Smooth muscle cell (in vitro differentiated cells): ENCODE data around the gene DENND4A. TPM values are rescaled to one million over a fixed set of nuclear protein-coding genes. Genes with fewer than 3 reads are reported as not detected.
A peak's percentile ranks its signal among the peaks of the same experiment; 100 is the strongest.
"Not testable (repeated sequence)": the region's sequence is repeated elsewhere in the genome, so short reads cannot be mapped to it uniquely, and the experiment has no call there.

Source experiments
- DNase-seq: peaks from one replicate; lab custom pipeline; 2025; ENCODE audit not compliant: unreplicated experiment; lab: John Stamatoyannopoulos, UW
- H2AFZ ChIP-seq: fragments of 200-600 bp; sonication (generic); 2 replicates; pipeline ENCODE4 v1.6.0; 2016; ENCODE audit warnings: antibody characterized with exemption, low read depth, mild to moderate bottlenecking
- H3F3A ChIP-seq: fragments of 200-600 bp; sonication (generic); 2 replicates; pipeline ENCODE4 v1.6.0; 2017; ENCODE audit warnings: antibody characterized with exemption, low read depth
- H3K27ac ChIP-seq: fragments of 200-600 bp; sonication (generic); 2 replicates; pipeline ENCODE4 v1.5.1; 2016; ENCODE audit warnings: low read depth, mild to moderate bottlenecking
- H3K27me3 ChIP-seq: fragments of 200-600 bp; sonication (generic); 2 replicates; pipeline ENCODE4 v1.6.1; 2016; ENCODE audit warnings: low read depth, mild to moderate bottlenecking
- H3K36me3 ChIP-seq: fragments of 200-600 bp; sonication (generic); 2 replicates; pipeline ENCODE4 v1.5.1; 2016; ENCODE audit warnings: low read depth
- H3K4me1 ChIP-seq: fragments of 200-600 bp; sonication (generic); 2 replicates; pipeline ENCODE4 v1.5.1; 2016; ENCODE audit warnings: low read depth
- H3K4me2 ChIP-seq: fragments of 200-600 bp; sonication (generic); 2 replicates; pipeline ENCODE4 v1.6.0; 2016; ENCODE audit warnings: mild to moderate bottlenecking
- H3K4me3 ChIP-seq: fragments of 200-600 bp; sonication (generic); 2 replicates; pipeline ENCODE4 v1.5.1; 2016; ENCODE audit warnings: mild to moderate bottlenecking
- H3K79me2 ChIP-seq: fragments of 200-600 bp; sonication (generic); 2 replicates; pipeline ENCODE4 v1.6.0; 2016; ENCODE audit warnings: low read depth, mild to moderate bottlenecking
- H3K9ac ChIP-seq: fragments of 200-600 bp; sonication (generic); 2 replicates; pipeline ENCODE4 v1.6.0; 2016; ENCODE audit warnings: low read depth
- H3K9me3 ChIP-seq: fragments of 200-600 bp; sonication (generic); replicated peaks from 2 replicates; pipeline ENCODE4 v1.5.1; 2016; ENCODE audit warnings: low read depth
- H4K20me1 ChIP-seq: fragments of 200-600 bp; sonication (generic); 2 replicates; pipeline ENCODE4 v1.6.0; 2016; ENCODE audit warnings: low read depth
- WGBS: methylation state at CpG from one replicate; pipeline ENCODE4 v1.1.7; 2016; ENCODE audit warnings: low lambda C conversion rate; 5-methylcytosine and 5-hydroxymethylcytosine counted together
- polyA plus RNA-seq: library from polyadenylated mRNA; unstranded; fragments of >200 nt; fragmentation: Nextera tagmentation; extraction: Ambion mirVana; gene quantifications from 2 replicates; pipeline ENCODE4 v1.2.1, GENCODE V29; 2016
- total RNA-seq: library from RNA; depleted of rRNA; stranded (reverse); fragments of >200 nt; gene quantifications from 2 replicates; pipeline ENCODE4 v1.2.3, GENCODE V29; 2014
- TF ChIP-seq, protein P1 (sequence below): fragments of 200-600 bp; sonication (generic); IDR thresholded peaks from 2 replicates; pipeline ENCODE4 v1.5.1; 2017; ENCODE audit warnings: borderline replicate concordance, mild to moderate bottlenecking, antibody characterized with exemption; ENCODE audit not compliant: insufficient read depth, poor library complexity, severe bottlenecking

Gene DENND4A
- total and polyA plus RNA-seq, 2 experiments from 2014 or later: 3.4 to 16.5 TPM

DNA sequence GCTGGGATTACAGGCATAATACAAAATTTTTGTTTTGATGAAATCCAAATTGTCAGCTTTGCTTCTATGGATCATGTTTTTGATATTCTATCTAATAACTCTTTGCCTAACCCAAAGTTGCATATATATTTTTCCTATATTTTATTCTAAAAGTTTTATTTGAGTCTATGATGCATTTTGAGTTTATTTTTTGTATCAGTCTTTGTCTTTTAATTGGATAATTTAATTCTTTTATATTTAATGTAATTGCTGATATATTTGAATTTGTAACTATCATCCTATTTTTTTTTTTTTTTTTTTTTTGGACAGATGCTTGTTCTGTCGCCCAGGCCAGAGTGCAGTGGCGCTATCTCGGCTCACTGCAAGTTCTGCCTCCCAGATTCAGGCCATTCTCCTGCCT lies 19.7 kb upstream of the DENND4A start:
- 100% methylated on average over 3 of the region's 3 CpGs for WGBS
- Histone ChIP-seq H3K4me2 (no peak overlapping the region), H3K27me3 (no peaks in the 10 kb centered on the region), H3K4me3 (no peak overlapping the region), H3K27ac (no peak overlapping the region), H3K9ac (no peak overlapping the region), H3K36me3 (no peaks in the 10 kb centered on the region), H3K9me3 (no peaks in the 10 kb centered on the region), H3K4me1 (no peaks in the 10 kb centered on the region), H3F3A (no peaks in the 10 kb centered on the region), H2AFZ (no peak overlapping the region), H3K79me2 (no peaks in the 10 kb centered on the region), H4K20me1 (no peaks in the 10 kb centered on the region)
- TF ChIP-seq, protein P1, sequence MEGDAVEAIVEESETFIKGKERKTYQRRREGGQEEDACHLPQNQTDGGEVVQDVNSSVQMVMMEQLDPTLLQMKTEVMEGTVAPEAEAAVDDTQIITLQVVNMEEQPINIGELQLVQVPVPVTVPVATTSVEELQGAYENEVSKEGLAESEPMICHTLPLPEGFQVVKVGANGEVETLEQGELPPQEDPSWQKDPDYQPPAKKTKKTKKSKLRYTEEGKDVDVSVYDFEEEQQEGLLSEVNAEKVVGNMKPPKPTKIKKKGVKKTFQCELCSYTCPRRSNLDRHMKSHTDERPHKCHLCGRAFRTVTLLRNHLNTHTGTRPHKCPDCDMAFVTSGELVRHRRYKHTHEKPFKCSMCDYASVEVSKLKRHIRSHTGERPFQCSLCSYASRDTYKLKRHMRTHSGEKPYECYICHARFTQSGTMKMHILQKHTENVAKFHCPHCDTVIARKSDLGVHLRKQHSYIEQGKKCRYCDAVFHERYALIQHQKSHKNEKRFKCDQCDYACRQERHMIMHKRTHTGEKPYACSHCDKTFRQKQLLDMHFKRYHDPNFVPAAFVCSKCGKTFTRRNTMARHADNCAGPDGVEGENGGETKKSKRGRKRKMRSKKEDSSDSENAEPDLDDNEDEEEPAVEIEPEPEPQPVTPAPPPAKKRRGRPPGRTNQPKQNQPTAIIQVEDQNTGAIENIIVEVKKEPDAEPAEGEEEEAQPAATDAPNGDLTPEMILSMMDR: no peak
- no peak for DNase-seq

DNA sequence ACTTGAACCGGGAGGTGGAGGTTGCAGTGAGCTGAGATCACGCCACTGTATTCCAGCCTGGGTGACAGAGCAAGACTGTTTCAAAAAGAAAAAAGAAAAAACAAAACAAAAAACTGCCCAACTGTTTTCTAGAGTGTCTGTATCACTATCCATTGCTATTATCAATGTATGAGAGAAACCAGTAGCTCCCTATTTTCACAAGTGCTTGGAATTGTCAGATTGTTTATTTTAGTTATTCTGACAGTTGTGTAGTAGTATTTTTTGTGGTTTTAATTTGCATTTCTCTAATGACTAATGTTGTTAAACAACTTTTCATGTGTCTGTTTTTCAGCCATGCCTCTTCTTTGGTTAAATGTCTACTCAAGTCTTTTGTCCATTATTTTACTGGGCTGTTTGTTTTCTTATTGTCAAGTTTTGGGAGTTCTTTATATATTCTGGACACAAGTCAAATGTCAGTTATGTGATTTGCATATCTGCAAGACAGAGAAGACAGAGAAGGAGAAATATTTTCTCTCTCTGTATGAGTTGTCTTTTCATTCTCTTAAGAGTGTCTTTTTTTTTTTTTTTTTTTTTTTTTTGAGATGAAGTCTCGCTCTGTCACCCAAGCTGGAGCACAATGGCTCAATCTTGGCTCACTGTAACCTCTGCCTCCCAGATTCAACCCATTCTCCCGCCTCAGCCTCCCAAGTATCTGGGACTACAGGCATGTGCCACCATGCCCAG lies 19.1 kb upstream of the DENND4A start:
- not testable (repeated sequence) for H3F3A ChIP-seq, H3K9ac ChIP-seq, H4K20me1 ChIP-seq, H3K4me3 ChIP-seq, H2AFZ ChIP-seq, H3K27me3 ChIP-seq, H3K27ac ChIP-seq, H3K4me2 ChIP-seq, H3K36me3 ChIP-seq, H3K79me2 ChIP-seq, H3K4me1 ChIP-seq, H3K9me3 ChIP-seq, DNase-seq
- 99% methylated on average over 4 of the region's 4 CpGs for WGBS

DNA sequence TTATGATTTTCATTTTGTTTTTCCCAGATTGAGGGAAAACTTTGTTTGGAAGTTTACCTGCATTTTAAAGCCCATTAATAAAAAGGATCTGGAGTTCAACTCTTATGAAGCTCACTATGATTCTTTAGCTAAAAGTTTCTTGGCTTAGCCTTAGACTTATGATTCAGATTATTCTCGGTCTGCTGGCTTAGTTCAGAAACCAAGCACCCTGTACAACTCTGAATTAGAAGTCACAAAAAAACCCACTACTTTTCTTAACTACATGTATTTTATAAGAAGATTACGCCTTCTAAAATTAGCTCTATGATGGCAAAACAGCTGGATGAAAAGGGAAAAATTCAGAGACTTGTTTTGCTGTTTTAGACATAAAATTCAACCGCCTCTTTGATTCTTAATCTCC lies 14.3 kb upstream of the DENND4A start:
- 61% methylated on average over 3 of the region's 3 CpGs for WGBS
- Histone ChIP-seq H3K79me2 (no peaks in the 10 kb centered on the region), H3K4me3 (no peak overlapping the region), H3K27ac (no peak overlapping the region), H4K20me1 (no peaks in the 10 kb centered on the region), H3K27me3 (no peaks in the 10 kb centered on the region), H3K9me3 (no peaks in the 10 kb centered on the region), H3F3A (peaks cover 11% of the 10 kb centered on the region), H3K36me3 (no peaks in the 10 kb centered on the region), H3K9ac (no peak overlapping the region), H2AFZ (peak overlapping the region; percentile 42), H3K4me2 (no peak overlapping the region), H3K4me1 (no peaks in the 10 kb centered on the region)
- no peak for DNase-seq
- TF ChIP-seq, protein P1: no peak

DNA sequence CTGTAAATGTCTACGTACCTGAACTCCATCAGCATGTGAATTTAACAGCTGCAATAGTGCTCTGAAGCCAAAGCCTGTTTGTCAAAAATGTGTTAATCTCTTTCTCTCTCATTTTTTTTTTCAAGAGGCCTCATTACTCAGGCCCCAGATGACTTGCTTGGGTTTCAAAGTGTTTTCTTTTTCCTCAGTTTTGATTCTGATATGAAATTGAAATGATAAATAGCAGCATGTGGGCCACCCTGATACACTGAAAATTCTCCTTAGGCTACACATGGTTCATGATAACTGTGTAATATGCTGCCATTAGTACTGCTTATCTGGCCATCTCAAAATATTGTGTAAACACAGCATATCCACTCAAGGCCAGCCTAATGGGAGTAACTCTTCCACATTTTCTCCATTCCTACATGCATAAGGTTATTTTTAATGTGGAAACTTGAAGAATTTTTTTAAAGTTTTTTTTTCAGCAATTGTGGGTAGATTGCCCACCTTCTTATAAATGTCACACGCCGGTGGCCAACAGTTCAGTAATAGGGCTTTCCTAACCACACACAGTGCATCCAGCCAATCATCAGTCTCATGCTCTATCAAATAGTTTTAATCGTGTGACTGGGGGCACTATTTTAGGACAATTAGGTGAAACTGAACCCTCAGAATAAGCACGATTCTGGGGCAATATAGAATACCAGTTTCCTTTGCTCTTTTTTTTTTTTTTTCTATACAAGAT lies 13.1 kb upstream of the DENND4A start:
- WGBS: 91% methylated on average over 5 of the region's 5 CpGs
- no peak for DNase-seq

More for the DNA sequence above, 13.1 kb upstream of the DENND4A start:
- H3K9ac ChIP-seq: no peak overlapping the region
- H3K79me2 ChIP-seq: no peaks in the 10 kb centered on the region
- no peaks in the 10 kb centered on the region for H3K9me3 ChIP-seq
- H4K20me1 ChIP-seq: no peaks in the 10 kb centered on the region
- peak overlapping the region; percentile 2 for H3K4me2 ChIP-seq
- H3K36me3 ChIP-seq: no peaks in the 10 kb centered on the region
- peak overlapping the region; percentile 42 for H3K27ac ChIP-seq
- TF ChIP-seq, protein P1: no peak
- no peak overlapping the region for H3K4me3 ChIP-seq
- H3F3A ChIP-seq: peaks cover 11% of the 10 kb centered on the region
- H3K27me3 ChIP-seq: no peaks in the 10 kb centered on the region
- no peaks in the 10 kb centered on the region for H3K4me1 ChIP-seq
- peak overlapping the region; percentile 20 for H2AFZ ChIP-seq
